OCI-LY3 (cell line): ENCODE results near the gene BCL11A.

ENCODE experiments used
- H2AFZ ChIP-seq: fragments of 200-600, 300-600 bp; shearing (Covaris generic); 2 replicates; pipeline ENCODE4 v1.6.0; 2014; ENCODE audit warnings: antibody characterized with exemption, low read depth, low read length
- H3K27ac ChIP-seq: fragments of 200-600, 300-600 bp; sonication (generic); 2 replicates; pipeline ENCODE4 v1.5.1; 2014; ENCODE audit warnings: mild to moderate bottlenecking, low read length, moderate library complexity, mixed read lengths
- H3K27me3 ChIP-seq: fragments of 200-600, 300-600 bp; sonication (generic); 2 replicates; pipeline ENCODE4 v1.6.1; 2014; ENCODE audit warnings: low read depth, low read length, mixed read lengths
- H3K36me3 ChIP-seq: fragments of 200-600, 300-600 bp; sonication (generic); replicated peaks from 2 replicates; pipeline ENCODE3; 2014; ENCODE audit warnings: low read depth, low read length, mixed read lengths
- H3K4me1 ChIP-seq: fragments of 300-600, 200-600 bp; sonication (generic); 2 replicates; pipeline ENCODE4 v1.6.1; 2014; ENCODE audit warnings: low read length, mixed read lengths
- H3K4me2 ChIP-seq: fragments of 200-600, 300-600 bp; sonication (generic); 2 replicates; pipeline ENCODE4 v1.6.1; 2014; ENCODE audit warnings: low read length, mixed read lengths
- H3K4me3 ChIP-seq: fragments of 300-600, 200-600 bp; sonication (generic); 2 replicates; pipeline ENCODE4 v1.5.1; 2014; ENCODE audit warnings: antibody characterized with exemption, mild to moderate bottlenecking, low read length, moderate library complexity
- H3K79me2 ChIP-seq: fragments of 300-600, 200-600 bp; shearing (Covaris generic); 2 replicates; pipeline ENCODE4 v1.6.1; 2014; ENCODE audit warnings: mild to moderate bottlenecking, low read length, mixed read lengths
- H3K9ac ChIP-seq: fragments of 300-600, 200-600 bp; shearing (Covaris generic); 2 replicates; pipeline ENCODE4 v1.6.0; 2014; ENCODE audit warnings: mild to moderate bottlenecking, low read length, moderate library complexity
- H3K9me3 ChIP-seq: fragments of 200-600, 300-600 bp; shearing (Covaris generic); 2 replicates; pipeline ENCODE4 v1.6.1; 2014; ENCODE audit warnings: low read length, mixed read lengths; ENCODE audit not compliant: insufficient read depth
- H4K20me1 ChIP-seq: fragments of 200-600, 300-600 bp; sonication (generic); 2 replicates; pipeline ENCODE4 v1.6.1; 2016; ENCODE audit warnings: low read length, mixed read lengths; ENCODE audit not compliant: insufficient read depth
- EZH2phosphoT487 ChIP-seq: fragments of 200-600 bp; shearing (Covaris generic); IDR thresholded peaks from 2 replicates; pipeline ENCODE4 v1.6.1; 2018; ENCODE audit warnings: antibody characterized with exemption, mixed run types, low read depth
- TF ChIP-seq, protein P1 (sequence below): fragments of 200-600, 300-600 bp; sonication (generic); IDR thresholded peaks from 2 replicates; pipeline ENCODE4 v1.5.1; 2014; ENCODE audit warnings: antibody characterized with exemption, low read length, low read depth

The BCL11A gene

GRCh38 chr2:60530660-60531281 is 22.7 kb downstream of the BCL11A start:
- H3K27me3 ChIP-seq = no peaks in the 10 kb centered on the region
- H3K9ac ChIP-seq = peak overlapping the region; percentile 62
- H4K20me1 ChIP-seq = peaks cover 98% of the 10 kb centered on the region
- peak overlapping the region; percentile 89 for H3K4me2 ChIP-seq
- H3K9me3 ChIP-seq = no peaks in the 10 kb centered on the region
- peaks cover 100% of the 10 kb centered on the region for H3K79me2 ChIP-seq
- peaks cover 78% of the 10 kb centered on the region for H3K36me3 ChIP-seq
- peaks cover 97% of the 10 kb centered on the region for H3K4me1 ChIP-seq
- peak overlapping the region; percentile 76 for H3K27ac ChIP-seq
- peak overlapping the region; percentile 71 for H3K4me3 ChIP-seq
- H2AFZ ChIP-seq = no peak overlapping the region
- no peak for TF ChIP-seq EZH2phosphoT487

- peaks cover 98% of the 10 kb centered on the region for H4K20me1 ChIP-seq
- TF ChIP-seq EZH2phosphoT487 = no peak
- TF ChIP-seq, protein P1, sequence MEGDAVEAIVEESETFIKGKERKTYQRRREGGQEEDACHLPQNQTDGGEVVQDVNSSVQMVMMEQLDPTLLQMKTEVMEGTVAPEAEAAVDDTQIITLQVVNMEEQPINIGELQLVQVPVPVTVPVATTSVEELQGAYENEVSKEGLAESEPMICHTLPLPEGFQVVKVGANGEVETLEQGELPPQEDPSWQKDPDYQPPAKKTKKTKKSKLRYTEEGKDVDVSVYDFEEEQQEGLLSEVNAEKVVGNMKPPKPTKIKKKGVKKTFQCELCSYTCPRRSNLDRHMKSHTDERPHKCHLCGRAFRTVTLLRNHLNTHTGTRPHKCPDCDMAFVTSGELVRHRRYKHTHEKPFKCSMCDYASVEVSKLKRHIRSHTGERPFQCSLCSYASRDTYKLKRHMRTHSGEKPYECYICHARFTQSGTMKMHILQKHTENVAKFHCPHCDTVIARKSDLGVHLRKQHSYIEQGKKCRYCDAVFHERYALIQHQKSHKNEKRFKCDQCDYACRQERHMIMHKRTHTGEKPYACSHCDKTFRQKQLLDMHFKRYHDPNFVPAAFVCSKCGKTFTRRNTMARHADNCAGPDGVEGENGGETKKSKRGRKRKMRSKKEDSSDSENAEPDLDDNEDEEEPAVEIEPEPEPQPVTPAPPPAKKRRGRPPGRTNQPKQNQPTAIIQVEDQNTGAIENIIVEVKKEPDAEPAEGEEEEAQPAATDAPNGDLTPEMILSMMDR = no peak
Observed at GRCh38 chr2:60529785-60530627, 23.4 kb downstream of the BCL11A start.

GRCh38 chr2:60529136-60529784 is 24.2 kb downstream of the BCL11A start:
- peaks cover 100% of the 10 kb centered on the region for H3K79me2 ChIP-seq
- no peak for TF ChIP-seq EZH2phosphoT487
- TF ChIP-seq, protein P1 = no peak
- no peak overlapping the region for H3K4me3 ChIP-seq
- peak overlapping the region; percentile 89 for H3K4me2 ChIP-seq
- H3K9me3 ChIP-seq = no peaks in the 10 kb centered on the region
- H4K20me1 ChIP-seq = peaks cover 98% of the 10 kb centered on the region
- no peak overlapping the region for H3K27ac ChIP-seq
- peaks cover 91% of the 10 kb centered on the region for H3K4me1 ChIP-seq
- H3K9ac ChIP-seq = no peak overlapping the region
- H2AFZ ChIP-seq = no peak overlapping the region
- no peaks in the 10 kb centered on the region for H3K27me3 ChIP-seq
- H3K36me3 ChIP-seq = peaks cover 78% of the 10 kb centered on the region

More at GRCh38 chr2:60529785-60530627, 23.4 kb downstream of the BCL11A start:
- H3K4me1 ChIP-seq = peaks cover 94% of the 10 kb centered on the region
- no peak overlapping the region for H2AFZ ChIP-seq
- peak overlapping the region; percentile 42 for H3K9ac ChIP-seq
- H3K27me3 ChIP-seq = no peaks in the 10 kb centered on the region
- H3K79me2 ChIP-seq = peaks cover 100% of the 10 kb centered on the region
- H3K4me2 ChIP-seq = peak overlapping the region; percentile 89
- peaks cover 78% of the 10 kb centered on the region for H3K36me3 ChIP-seq
- H3K4me3 ChIP-seq = peak overlapping the region; percentile 71
- H3K27ac ChIP-seq = peak overlapping the region; percentile 76
- H3K9me3 ChIP-seq = no peaks in the 10 kb centered on the region

- H3K36me3 ChIP-seq = peaks cover 78% of the 10 kb centered on the region
- H3K4me3 ChIP-seq = no peak overlapping the region
- peaks cover 90% of the 10 kb centered on the region for H3K4me1 ChIP-seq
- no peak overlapping the region for H2AFZ ChIP-seq
- H3K79me2 ChIP-seq = peaks cover 100% of the 10 kb centered on the region
- H4K20me1 ChIP-seq = peaks cover 98% of the 10 kb centered on the region
- no peaks in the 10 kb centered on the region for H3K9me3 ChIP-seq
- H3K27me3 ChIP-seq = no peaks in the 10 kb centered on the region
- TF ChIP-seq, protein P1 = no peak
- TF ChIP-seq EZH2phosphoT487 = no peak
- no peak overlapping the region for H3K9ac ChIP-seq
- H3K27ac ChIP-seq = no peak overlapping the region
- H3K4me2 ChIP-seq = no peak overlapping the region
Observed at GRCh38 chr2:60528281-60529020, 25.0 kb downstream of the BCL11A start.
